Kidney (tissue), 14 donors: ENCODE results near the gene DLX1. TPM values are rescaled to one million over a fixed set of nuclear protein-coding genes. Genes with fewer than 3 reads are reported as not detected.

Experiments used
- DNase-seq, 5 donors: peaks; one replicate each; pipeline ENCODE4 v3.0.0-alpha.2; 2013 to 2020
- FAIRE-seq: peaks from 2 replicates; lab custom pipeline; 2012; peaks lifted over from hg19 to GRCh38; lab: Jason Lieb, UNC
- H3K27ac ChIP-seq, 2 donors: one replicate each; pipeline ENCODE4 v1.7.0; 2013; ENCODE audit warnings: low read depth in 2 of 2, low read length in 2 of 2, inconsistent platforms in 1 of 2
- H3K27me3 ChIP-seq: one replicate; pipeline ENCODE4 v1.7.1; 2013; ENCODE audit warnings: low read length, inconsistent platforms; ENCODE audit not compliant: control insufficient read depth, insufficient read depth
- H3K36me3 ChIP-seq, 3 donors: one replicate each; pipeline versions ENCODE4 v1.7.0 to v1.7.1; 2013; ENCODE audit warnings: low read length in 3 of 3, control low read depth in 1 of 3, inconsistent platforms in 1 of 3; ENCODE audit not compliant: insufficient read depth in 3 of 3, control insufficient read depth in 2 of 3
- H3K4me1 ChIP-seq, 3 donors: one replicate each; pipeline versions ENCODE4 v1.7.0 to v1.7.1; 2013; ENCODE audit warnings: low read length in 3 of 3, inconsistent platforms in 1 of 3, low read depth in 1 of 3; ENCODE audit not compliant: control insufficient read depth in 2 of 3, insufficient read depth in 2 of 3
- H3K4me3 ChIP-seq, 3 donors: one replicate each; pipeline versions ENCODE4 v1.7.0 to v1.8.1; 2013; ENCODE audit warnings: low read length in 3 of 3, control low read depth in 1 of 3, inconsistent platforms in 1 of 3
- H3K9ac ChIP-seq, 3 donors: one replicate each; pipeline versions ENCODE4 v1.7.0 to v1.7.1; 2013; ENCODE audit warnings: low read length in 3 of 3, control low read depth in 1 of 3, inconsistent platforms in 1 of 3
- H3K9me3 ChIP-seq, 3 donors: one replicate each; pipeline versions ENCODE4 v1.7.0 to v1.7.1; 2013; ENCODE audit warnings: low read length in 3 of 3, control low read depth in 1 of 3, inconsistent platforms in 1 of 3; ENCODE audit not compliant: control insufficient read depth in 2 of 3, insufficient read depth in 1 of 3
- CTCF ChIP-seq: IDR thresholded peaks from 3 replicates; pipeline ENCODE4 v1.5.1; 2012; ENCODE audit warnings: mild to moderate bottlenecking, moderate library complexity, borderline replicate concordance; ENCODE audit not compliant: insufficient read depth; ENCODE audit errors: extremely low read depth
- intact Hi-C: fragments of 100-400 bp; cut with DNase I; formaldehyde crosslinking; loops from one replicate; pipeline ENCODE4 v1.11.1; 2022
- polyA plus RNA-seq: library from polyadenylated mRNA; stranded (reverse); fragments of 350-450 nt; fragmentation: Illumina TruSeq; extraction: RNeasy Lipid Tissue Mini Kit (QIAGEN cat#74804); gene quantifications from one replicate; pipeline ENCODE4 v1.2.3, GENCODE V29; 2014; ENCODE audit warnings: low read depth, low replicate concordance; ENCODE audit not compliant: insufficient read depth
- total RNA-seq: library from RNA; stranded (reverse); fragmentation: NEBNext Ultra II Directional; extraction: Animal tissue kit (Norgen Biotek cat#: 25700); gene quantifications from one replicate; pipeline ENCODE4 v1.2.1, GENCODE V29; 2021
- donor health status: control.
- donor health status: control.
- donor health status: control.
- donor health status: control.
- donor health status: control.
- donor health status: DM: yes; HTN: yes; CAD: no.
- donor health status: Normal renal cell carcinoma (clear cell type).

The DLX1 gene
- total and polyA plus RNA-seq, 2 donors from 2014 or later: not detected

GRCh38 chr2:172046866-172047565, 38.3 kb upstream of the DLX1 start:
- H3K4me3 ChIP-seq: no peak overlapping the region
- intact Hi-C loops: no loop called here
- no peaks in the 10 kb centered on the region for H3K27me3 ChIP-seq
- no peak overlapping the region for H3K9ac ChIP-seq
- peaks cover 0 to under 1% (median 0%) of the 10 kb centered on the region in 3 donors for H3K4me1 ChIP-seq
- TF ChIP-seq CTCF: no peak
- H3K36me3 ChIP-seq: no peaks in the 10 kb centered on the region
- FAIRE-seq: no peak
- DNase-seq: peak in 1 of 5 donors; percentile 32
- no peaks in the 10 kb centered on the region for H3K9me3 ChIP-seq
- H3K27ac ChIP-seq: no peak overlapping the region

- FAIRE-seq: no peak
- H3K4me3 ChIP-seq: no peak overlapping the region
- H3K27me3 ChIP-seq: no peaks in the 10 kb centered on the region
- no peak overlapping the region for H3K27ac ChIP-seq
- no peaks in the 10 kb centered on the region for H3K36me3 ChIP-seq
- TF ChIP-seq CTCF: no peak
- intact Hi-C loops: no loop called here
- H3K9me3 ChIP-seq: no peaks in the 10 kb centered on the region
- H3K9ac ChIP-seq: no peak overlapping the region
- DNase-seq: no peak
- peaks cover 0 to 3% (median 0%) of the 10 kb centered on the region in 3 donors for H3K4me1 ChIP-seq
Observed at GRCh38 chr2:172047566-172048507, 37.5 kb upstream of the DLX1 start.

- Histone ChIP-seq H3K36me3 (no peaks in the 10 kb centered on the region), H3K4me1 (peaks cover 0 to 3% (median 0%) of the 10 kb centered on the region in 3 donors), H3K27ac (no peak overlapping the region), H3K27me3 (no peaks in the 10 kb centered on the region), H3K9ac (no peak overlapping the region), H3K9me3 (no peaks in the 10 kb centered on the region), H3K4me3 (no peak overlapping the region)
- TF ChIP-seq CTCF: no peak
- DNase-seq (no peak), FAIRE-seq (no peak)
- intact Hi-C loops: no loop called here
Observed at GRCh38 chr2:172048508-172049503, 36.5 kb upstream of the DLX1 start.
